GM18873 (cell line): Measurements from ENCODE around the gene RASL11B.

ENCODE experiments used
- ATAC-seq: cut with Tn5 transposase; IDR thresholded peaks from one replicate; pipeline ENCODE4 v1.9.1; 2021; ENCODE audit warnings: mild to moderate bottlenecking, moderate library complexity, moderate number of reproducible peaks; ENCODE audit not compliant: unreplicated experiment, low FRiP score

Gene RASL11B

GRCh38 chr4:52870225-52870624 lies 8.1 kb downstream of the RASL11B start:
- no peak for ATAC-seq

- no peak for ATAC-seq
These were observed 11.1 kb downstream of the RASL11B start for GRCh38 chr4:52873191-52873590.

DNA sequence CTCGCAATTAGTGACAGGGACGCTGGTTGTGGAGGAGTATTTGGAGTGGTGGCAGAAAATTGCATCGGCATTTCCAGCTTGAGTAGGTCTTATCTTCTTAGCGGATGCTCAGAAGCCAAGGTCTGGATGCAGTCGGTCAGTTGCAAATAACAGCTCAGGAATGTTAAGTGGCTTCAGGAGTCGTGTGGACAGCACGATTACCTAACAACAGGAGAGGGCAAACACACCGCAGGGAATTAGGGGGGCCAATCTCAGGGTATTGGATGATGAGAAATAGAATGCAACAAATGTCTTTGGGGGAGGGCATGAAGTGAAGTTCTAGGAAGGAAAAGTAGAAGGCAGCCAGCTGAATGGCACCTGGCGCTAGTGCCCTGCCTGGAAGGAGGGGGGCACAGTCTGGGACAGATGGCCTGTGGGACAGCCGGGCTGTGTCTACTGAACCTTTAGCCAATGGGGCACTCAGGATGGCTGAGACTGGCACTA lies 11.8 kb downstream of the RASL11B start:
- no peak for ATAC-seq

DNA sequence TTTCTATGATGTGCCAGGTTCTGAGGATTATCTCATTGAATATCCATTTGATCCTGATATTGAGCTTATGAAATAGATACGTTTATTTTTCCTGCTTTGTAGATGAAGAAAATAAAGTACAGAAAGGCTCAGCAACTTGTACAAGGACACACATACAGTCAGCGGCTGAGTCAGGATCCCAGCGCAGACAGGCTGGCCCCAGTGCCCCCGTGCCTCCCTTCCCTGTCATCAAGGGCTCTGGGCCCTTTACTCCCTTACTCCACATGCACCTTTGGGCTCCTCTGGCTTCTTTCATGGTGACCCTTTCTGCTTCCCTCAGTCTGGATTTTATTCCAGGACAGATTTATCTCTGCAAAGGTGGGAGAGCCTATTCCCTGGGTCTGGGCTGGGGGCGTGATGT lies 12.8 kb downstream of the RASL11B start:
- no peak for ATAC-seq

DNA sequence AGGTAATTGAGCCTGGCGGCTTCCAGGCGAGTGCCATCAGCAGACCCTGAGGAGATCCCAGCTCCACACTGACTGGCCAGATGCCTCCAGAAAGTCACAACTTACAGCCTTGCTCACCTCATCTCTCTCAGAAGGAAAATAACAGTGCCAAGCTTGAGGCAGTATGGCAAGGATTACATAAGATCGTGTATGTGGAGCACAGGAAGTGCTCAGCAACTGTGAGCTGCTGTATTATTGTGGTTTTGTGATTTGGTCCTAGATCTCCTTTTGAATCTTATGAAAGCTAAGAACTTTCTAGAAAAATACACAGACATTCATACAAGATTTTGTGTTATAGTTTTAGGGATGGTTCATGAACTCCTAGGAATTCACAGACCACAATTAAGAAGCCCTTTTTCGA lies 14.0 kb downstream of the RASL11B start:
- ATAC-seq, result no peak

GRCh38 chr4:52877036-52877435 lies 14.9 kb downstream of the RASL11B start:
- no peak for ATAC-seq

- no peak for ATAC-seq
These were observed 15.6 kb downstream of the RASL11B start for GRCh38 chr4:52877694-52878093.

GRCh38 chr4:52879471-52879870 lies 17.4 kb downstream of the RASL11B start:
- no peak for ATAC-seq

DNA sequence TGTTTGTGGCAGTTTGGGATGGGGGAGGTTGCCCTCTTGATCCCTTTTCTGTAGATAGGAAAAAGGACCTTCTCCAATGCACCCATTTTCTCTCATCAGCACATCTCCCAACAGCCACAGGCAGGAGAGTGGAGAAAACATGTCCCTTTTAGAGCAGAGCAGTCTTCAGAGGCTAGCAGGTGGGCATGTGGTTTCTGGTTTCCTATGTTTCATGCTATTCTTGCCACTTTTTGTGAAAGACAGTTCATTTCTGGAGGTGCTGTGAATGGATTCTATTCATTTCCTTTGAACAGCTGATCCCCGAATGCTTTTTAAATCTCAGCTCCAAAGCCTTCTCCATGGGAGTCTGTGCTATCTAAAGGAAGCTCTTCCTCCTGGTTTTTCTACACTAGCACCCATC lies 18.9 kb downstream of the RASL11B start:
- ATAC-seq, result no peak

DNA sequence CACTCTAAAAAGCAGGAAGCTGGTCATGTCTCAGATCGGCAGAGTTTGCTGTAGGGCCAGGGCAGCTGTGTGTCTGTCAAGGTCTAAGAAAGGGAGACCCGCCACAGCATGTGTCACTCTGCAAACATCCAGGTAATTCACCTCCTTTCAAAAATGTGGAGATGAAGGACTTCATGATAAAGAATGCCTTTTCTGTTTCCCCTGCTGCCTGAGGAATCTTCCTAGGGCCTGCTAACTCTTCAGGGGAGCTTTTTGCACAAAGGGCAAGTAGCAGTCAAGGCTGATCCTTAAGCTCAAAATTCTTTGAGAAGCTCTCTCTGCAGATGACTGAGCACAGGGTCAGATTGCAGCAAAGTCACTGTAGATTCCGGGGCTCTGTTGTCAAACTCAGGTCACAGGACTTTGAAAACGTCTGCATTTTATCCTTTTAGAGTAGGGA lies 21.1 kb downstream of the RASL11B start:
- ATAC-seq, result no peak

DNA sequence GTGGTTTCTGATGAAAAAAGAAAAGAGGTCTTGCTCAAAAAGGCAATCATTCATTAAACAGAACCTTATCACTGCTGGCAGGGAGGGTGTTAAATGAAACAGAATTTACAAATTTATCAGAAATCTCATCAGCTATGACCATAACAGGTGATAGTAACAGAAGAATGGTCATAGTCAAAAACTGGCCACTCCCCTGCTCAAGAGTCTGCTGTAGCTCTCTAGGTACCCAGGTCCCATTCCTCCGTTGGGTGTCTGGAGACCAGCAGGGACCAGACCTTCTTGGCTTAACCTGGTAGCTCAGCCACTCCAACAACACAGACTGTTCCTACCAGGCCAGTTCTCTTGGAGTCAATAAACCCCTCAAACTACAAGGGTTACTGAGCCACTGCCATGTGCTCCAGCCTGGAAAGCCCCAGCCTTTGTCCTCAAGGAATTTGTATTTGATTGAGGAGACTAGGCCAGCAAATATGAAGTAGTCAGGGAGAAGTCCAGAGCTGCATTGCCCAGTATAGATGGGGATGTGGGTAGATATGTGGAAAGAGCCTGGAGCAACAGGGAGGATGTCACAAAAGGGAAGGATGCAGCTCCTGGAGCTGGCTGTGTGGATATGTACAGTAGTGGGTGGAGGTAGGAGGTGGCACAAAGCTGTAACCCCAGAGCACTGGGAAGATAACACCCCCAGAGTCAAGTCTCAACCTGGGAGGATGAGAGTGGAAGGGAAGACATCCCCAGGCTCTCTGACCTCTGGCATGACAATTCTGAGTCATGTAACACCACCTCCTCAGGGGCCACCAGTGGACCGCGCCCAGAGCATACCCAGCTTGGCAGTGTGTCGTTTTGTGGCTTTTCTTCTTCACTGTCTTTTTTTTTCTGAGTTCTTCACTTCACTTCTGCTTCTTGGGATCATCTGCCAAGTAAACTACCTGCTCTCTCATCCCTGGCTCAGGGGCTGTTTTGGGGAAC lies 21.9 kb downstream of the RASL11B start:
- no peak for ATAC-seq

DNA sequence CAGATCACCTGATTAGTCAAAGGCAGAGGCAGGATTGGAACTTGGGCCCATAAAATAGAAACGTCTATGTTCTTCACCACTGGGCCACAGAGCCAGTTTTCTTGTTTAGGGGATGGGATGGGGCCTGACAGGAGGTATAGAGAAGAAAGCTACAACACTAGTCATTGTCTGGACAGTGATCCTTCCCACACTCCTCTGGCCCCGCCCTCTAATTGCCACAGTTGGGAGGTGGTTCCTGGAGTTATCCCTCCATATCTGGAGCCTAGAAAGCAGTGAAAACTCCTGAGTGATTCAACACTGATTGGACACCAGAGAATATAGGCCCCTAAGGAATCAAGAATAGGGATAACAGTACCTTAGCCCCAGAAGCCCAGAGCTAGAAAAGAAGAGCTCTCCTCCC lies 22.9 kb downstream of the RASL11B start:
- ATAC-seq, result no peak

DNA sequence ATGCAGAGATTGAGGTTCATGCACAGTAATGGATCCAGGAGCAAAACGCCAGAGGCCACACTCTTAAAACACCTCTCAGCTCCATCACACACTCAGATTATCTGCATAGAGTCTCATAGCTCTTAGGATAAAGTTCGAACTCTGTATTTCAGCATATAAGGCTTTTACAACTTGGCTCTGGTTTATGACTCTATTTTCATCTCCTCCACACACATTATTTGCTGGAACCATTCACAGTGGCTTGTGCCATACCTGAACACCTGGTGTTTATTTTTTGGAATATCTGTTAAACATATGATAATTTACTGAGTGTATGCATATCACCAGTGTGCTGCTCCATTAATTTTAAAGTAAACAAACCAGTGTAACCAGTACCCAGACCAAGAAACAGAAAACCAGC lies 27.2 kb downstream of the RASL11B start:
- no peak for ATAC-seq

GRCh38 chr4:52889778-52890520 lies 27.8 kb downstream of the RASL11B start:
- no peak for ATAC-seq

DNA sequence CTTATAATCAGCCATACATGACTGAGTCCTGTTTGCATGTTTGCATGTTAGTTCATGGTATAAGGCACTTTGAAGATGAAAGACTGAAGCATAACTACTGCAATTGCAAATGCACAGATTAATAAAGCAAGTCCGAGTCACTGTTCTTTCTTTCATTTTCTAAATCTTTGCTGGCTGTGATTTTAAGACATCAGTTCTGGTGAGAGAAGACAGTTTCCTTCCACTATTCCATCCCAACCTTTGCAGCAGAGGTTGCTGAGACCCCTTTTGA lies 28.3 kb downstream of the RASL11B start:
- no peak for ATAC-seq

- ATAC-seq, result no peak
These were observed 29.6 kb downstream of the RASL11B start for GRCh38 chr4:52891743-52892142.

DNA sequence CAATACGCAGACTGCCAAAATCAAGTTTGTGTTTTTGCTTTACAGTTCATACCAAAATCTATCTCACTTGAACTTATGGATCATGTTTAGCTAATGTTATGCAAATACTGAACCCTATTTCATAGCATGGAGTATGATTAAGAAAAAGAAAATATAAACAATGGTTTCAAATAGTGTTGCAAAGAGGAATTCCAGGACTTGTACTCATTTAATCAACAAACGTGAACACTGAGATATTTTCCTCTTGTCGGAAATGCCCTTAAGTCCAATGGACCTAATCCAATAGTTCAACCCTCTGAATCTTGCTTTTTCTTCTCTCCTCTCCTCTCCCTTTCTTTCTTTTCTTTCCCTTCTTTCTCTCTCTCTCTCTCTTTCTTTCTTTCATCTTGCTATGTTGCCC lies 30.8 kb downstream of the RASL11B start:
- no peak for ATAC-seq

GRCh38 chr4:52894443-52894842 lies 32.3 kb downstream of the RASL11B start:
- ATAC-seq, result no peak

GRCh38 chr4:52903273-52903672 lies 41.2 kb downstream of the RASL11B start:
- ATAC-seq, result no peak

GRCh38 chr4:52904421-52904820 lies 42.3 kb downstream of the RASL11B start:
- no peak for ATAC-seq

DNA sequence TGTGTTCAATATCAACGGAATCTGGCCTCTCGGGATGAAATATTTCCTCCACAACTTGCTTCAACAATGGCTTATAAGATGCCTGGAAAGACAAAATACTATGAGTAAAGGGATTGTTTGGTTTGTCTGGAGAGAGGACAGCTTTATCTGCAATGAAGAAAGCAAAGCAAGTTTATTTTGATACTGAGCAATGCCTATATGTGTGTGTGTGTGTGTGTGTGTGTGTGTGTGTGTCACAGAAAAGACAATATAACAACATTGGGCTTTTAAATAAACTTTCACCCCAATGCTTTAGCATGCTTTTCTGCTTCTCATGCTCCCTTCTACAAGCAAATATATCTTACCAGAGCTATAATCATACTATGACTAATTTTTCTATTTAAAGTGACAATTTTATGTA lies 45.4 kb downstream of the RASL11B start:
- no peak for ATAC-seq

DNA sequence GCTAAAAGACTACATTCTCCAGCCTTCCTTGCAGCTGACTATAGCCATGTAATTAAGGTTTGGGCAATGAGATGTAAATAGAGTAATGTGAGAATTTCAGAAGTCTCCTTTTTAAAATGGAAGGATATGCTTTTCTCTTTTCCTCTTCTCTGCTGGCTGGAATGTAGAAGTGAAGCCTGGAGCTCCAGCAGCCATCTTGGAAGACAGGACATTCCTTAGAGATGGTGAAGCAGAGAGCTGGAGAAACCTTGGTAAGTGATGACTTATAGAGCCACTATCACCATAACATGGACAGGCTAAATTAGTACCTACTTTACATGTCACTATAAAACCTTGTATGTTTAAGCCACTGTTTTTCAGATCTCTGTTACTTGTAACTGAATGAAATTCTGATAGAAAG lies 48.0 kb downstream of the RASL11B start:
- ATAC-seq, result no peak
